Brain pericyte (primary cell): ENCODE results near the gene ANKRD11.
"Not testable (repeated sequence)": the region's sequence is repeated elsewhere in the genome, so short reads cannot be mapped to it uniquely, and the experiment has no call there.

Experiments used
- DNase-seq: peaks from one replicate; pipeline ENCODE4 v3.0.0-alpha.2; 2012; ENCODE audit warnings: low read depth, low spot score

The ANKRD11 gene

GRCh38 chr16:89300976-89301360 is 189.4 kb downstream of the ANKRD11 start:
- DNase-seq, result no peak

GRCh38 chr16:89300311-89300975 is 189.9 kb downstream of the ANKRD11 start:
- DNase-seq, result no peak

GRCh38 chr16:89299357-89300111 is 190.8 kb downstream of the ANKRD11 start:
- not testable (repeated sequence) for DNase-seq

GRCh38 chr16:89298623-89299225 is 191.6 kb downstream of the ANKRD11 start:
- no peak for DNase-seq

GRCh38 chr16:89297910-89298545 is 192.3 kb downstream of the ANKRD11 start:
- no peak for DNase-seq

- no peak for DNase-seq
Measured at GRCh38 chr16:89297156-89297874, 193.0 kb downstream of the ANKRD11 start.

- DNase-seq, result no peak
Measured at GRCh38 chr16:89295915-89296314, 194.4 kb downstream of the ANKRD11 start.

GRCh38 chr16:89295071-89295900 is 195.1 kb downstream of the ANKRD11 start:
- no peak for DNase-seq

GRCh38 chr16:89294486-89294885 is 195.9 kb downstream of the ANKRD11 start:
- no peak for DNase-seq

GRCh38 chr16:89293276-89294143 is 196.9 kb downstream of the ANKRD11 start:
- no peak for DNase-seq

GRCh38 chr16:89292443-89293078 is 197.8 kb downstream of the ANKRD11 start:
- no peak for DNase-seq

- DNase-seq, result no peak
Measured at GRCh38 chr16:89291776-89292175, 198.6 kb downstream of the ANKRD11 start.

- DNase-seq, result no peak
Measured at GRCh38 chr16:89291363-89291762, 199.0 kb downstream of the ANKRD11 start.

- DNase-seq, result no peak
Measured at GRCh38 chr16:89290887-89291286, 199.5 kb downstream of the ANKRD11 start.

GRCh38 chr16:89290472-89290871 is 199.9 kb downstream of the ANKRD11 start:
- no peak for DNase-seq

- DNase-seq, result no peak
Measured at GRCh38 chr16:89289428-89290395, 200.6 kb downstream of the ANKRD11 start.

GRCh38 chr16:89288966-89289365 is 201.4 kb downstream of the ANKRD11 start:
- no peak for DNase-seq

GRCh38 chr16:89288577-89288844 is 201.8 kb downstream of the ANKRD11 start:
- no peak for DNase-seq
